ENCODE data around the gene POLN.

Gene POLN

DNA sequence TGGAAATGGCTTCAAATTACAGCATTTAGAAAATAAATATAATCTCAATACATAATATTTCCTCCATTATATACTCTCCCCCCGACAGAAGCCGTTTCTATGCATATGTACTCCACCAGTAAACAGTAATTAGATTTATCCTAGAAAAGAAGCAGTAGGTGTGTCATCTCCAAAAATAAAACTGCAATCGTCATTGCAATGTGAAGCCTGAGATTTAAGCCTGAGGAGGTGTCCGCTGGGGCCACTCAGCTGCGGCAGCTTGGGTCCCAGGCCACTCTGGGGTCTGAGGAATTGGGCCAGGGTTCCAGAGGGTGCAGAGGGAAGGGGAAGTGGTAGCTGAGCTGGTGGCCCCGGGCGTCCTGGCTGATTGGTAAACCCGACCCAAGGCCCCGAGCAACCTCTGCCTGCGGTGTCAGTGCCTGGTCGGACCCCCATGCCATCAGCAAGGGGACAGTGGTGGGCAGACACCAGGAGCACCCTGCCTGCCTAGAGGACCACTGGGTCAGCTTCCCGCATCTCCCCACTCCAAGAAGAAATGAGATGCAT, 27.8 kb upstream of the POLN start:
- no peak for TF ChIP-seq MYC (IDR thresholded peaks at IDR 0.05; ENCODE audit: low read depth, low read length)
- TF ChIP-seq CTCF (IDR thresholded peaks at IDR 0.05; ENCODE audit: low read depth, low read length), result no peak
- no peak for TF ChIP-seq POLR2A (IDR thresholded peaks at IDR 0.05; ENCODE audit: extremely low read depth, insufficient read length)
- TF ChIP-seq, protein P1, sequence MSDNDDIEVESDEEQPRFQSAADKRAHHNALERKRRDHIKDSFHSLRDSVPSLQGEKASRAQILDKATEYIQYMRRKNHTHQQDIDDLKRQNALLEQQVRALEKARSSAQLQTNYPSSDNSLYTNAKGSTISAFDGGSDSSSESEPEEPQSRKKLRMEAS (IDR thresholded peaks at IDR 0.05; ENCODE audit: low read depth, low read length), result no peak
- no peak overlapping the region for H3K4me3 ChIP-seq (ENCODE audit: low read depth, low read length)
- DNase-seq (ENCODE audit: low read depth), result no peak

- TF ChIP-seq CTCF (IDR thresholded peaks at IDR 0.05; ENCODE audit: low read depth, low read length) (no peak), POLR2A (IDR thresholded peaks at IDR 0.05; ENCODE audit: extremely low read depth, insufficient read length) (no peak), MYC (IDR thresholded peaks at IDR 0.05; ENCODE audit: low read depth, low read length) (no peak)
- TF ChIP-seq, protein P1 (IDR thresholded peaks at IDR 0.05; ENCODE audit: low read depth, low read length), result no peak
- DNase-seq (ENCODE audit: low read depth), result no peak
- H3K4me3 ChIP-seq (ENCODE audit: low read depth, low read length), result no peak overlapping the region
Observed at GRCh38 chr4:2269206-2269531, 27.2 kb upstream of the POLN start.

DNA sequence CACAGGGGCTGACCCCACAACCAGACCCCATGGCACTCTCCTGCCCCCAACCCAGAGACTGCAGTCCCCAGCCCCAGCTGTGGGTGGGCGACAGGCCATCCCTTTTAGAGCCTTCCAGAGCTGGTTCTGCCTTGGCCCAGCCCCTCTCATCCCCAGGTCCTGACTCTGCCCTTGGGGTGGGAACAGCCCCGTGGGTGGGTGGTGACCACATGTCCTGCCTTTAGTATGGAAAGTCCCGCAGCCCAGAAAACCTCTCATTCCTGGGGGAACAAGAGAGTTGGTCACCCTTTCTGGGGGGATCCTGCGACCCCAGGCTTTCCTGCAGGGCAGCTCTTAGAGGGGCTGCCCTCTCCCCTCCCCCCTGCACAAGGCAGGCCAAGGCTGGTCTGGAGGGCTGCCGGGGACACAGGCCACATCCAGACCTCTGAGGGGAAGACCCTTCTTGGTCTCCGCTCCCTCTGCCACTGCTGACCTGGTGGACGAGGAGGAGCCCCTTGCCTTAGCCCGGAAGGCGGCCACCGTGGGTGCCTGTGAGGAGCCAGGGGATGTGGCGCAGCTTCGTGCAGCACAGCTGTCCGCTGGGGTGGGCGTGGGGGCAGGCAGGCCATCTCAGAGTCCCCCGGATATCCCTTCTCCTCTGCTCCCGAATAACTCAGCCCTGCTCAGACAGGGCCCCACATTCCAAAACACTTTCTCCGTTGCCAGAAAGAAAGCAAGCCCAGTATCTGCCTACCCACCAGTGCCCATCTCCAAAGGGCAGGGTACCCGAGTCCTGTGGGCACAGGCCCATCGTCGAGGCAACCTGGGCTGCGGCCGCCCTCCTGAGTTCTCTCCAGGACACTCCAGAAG, 26.7 kb upstream of the POLN start:
- TF ChIP-seq MYC (IDR thresholded peaks at IDR 0.05; ENCODE audit: low read depth, low read length) (no peak), POLR2A (IDR thresholded peaks at IDR 0.05; ENCODE audit: extremely low read depth, insufficient read length) (no peak), CTCF (IDR thresholded peaks at IDR 0.05; ENCODE audit: low read depth, low read length) (no peak)
- TF ChIP-seq, protein P1 (IDR thresholded peaks at IDR 0.05; ENCODE audit: low read depth, low read length), result no peak
- no peak for DNase-seq (ENCODE audit: low read depth)

DNA sequence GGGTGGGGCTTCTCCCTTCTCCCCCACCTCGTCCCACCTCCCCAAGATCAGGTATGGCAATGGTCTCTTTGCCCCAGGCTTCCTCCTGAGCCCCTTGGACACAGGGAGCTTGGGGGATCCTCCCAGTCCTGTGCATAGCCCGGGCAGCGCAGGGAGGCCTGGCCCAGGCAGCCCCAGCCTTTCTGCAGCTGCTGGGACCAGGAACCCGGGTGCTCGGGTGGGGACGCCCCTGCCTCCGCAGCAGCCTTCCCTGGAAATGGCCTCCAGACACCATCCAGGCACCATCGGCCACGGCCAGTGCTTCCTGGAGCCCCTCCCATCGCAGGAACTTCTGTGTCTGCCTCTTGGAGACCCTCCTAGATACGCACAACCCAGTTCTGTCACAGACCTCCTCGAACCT, 25.9 kb upstream of the POLN start:
- DNase-seq (ENCODE audit: low read depth), result no peak

More for the DNA sequence above, 26.7 kb upstream of the POLN start:
- no peak overlapping the region for H3K4me3 ChIP-seq (ENCODE audit: low read depth, low read length)

GRCh38 chr4:2267320-2267811, 25.4 kb upstream of the POLN start:
- DNase-seq (ENCODE audit: low read depth), result no peak
- TF ChIP-seq POLR2A (IDR thresholded peaks at IDR 0.05; ENCODE audit: extremely low read depth, insufficient read length) (no peak), CTCF (IDR thresholded peaks at IDR 0.05; ENCODE audit: low read depth, low read length) (no peak), MYC (IDR thresholded peaks at IDR 0.05; ENCODE audit: low read depth, low read length) (no peak)
- TF ChIP-seq, protein P1 (IDR thresholded peaks at IDR 0.05; ENCODE audit: low read depth, low read length), result no peak

More for the DNA sequence above, 25.9 kb upstream of the POLN start:
- H3K4me3 ChIP-seq (ENCODE audit: low read depth, low read length), result no peak overlapping the region
- TF ChIP-seq, protein P1 (IDR thresholded peaks at IDR 0.05; ENCODE audit: low read depth, low read length), result no peak
- TF ChIP-seq POLR2A (IDR thresholded peaks at IDR 0.05; ENCODE audit: extremely low read depth, insufficient read length) (no peak), CTCF (IDR thresholded peaks at IDR 0.05; ENCODE audit: low read depth, low read length) (no peak), MYC (IDR thresholded peaks at IDR 0.05; ENCODE audit: low read depth, low read length) (no peak)

More at GRCh38 chr4:2267320-2267811, 25.4 kb upstream of the POLN start:
- H3K4me3 ChIP-seq (ENCODE audit: low read depth, low read length), result no peak overlapping the region
